ENCODE results near the gene SUSD5.

DNA sequence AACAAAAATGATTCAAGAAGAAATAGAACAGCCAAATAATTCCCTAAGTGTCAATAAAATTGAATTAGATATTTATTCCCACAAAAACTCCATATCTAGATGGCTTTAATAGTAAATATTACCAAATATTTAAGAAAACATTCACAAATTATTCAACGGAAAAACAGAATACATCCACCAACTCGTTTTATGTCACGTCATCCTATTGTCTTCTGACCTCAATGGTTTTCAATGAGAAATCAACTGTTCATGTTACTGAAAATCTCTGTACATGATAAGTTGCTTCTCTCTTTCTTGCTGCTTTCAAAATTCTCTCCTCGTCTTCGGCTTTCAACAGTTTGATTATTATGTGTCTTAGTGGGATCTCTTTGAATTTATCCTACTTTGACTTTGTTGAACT lies 41.5 kb upstream of the SUSD5 start:
- TF ChIP-seq, protein P1, sequence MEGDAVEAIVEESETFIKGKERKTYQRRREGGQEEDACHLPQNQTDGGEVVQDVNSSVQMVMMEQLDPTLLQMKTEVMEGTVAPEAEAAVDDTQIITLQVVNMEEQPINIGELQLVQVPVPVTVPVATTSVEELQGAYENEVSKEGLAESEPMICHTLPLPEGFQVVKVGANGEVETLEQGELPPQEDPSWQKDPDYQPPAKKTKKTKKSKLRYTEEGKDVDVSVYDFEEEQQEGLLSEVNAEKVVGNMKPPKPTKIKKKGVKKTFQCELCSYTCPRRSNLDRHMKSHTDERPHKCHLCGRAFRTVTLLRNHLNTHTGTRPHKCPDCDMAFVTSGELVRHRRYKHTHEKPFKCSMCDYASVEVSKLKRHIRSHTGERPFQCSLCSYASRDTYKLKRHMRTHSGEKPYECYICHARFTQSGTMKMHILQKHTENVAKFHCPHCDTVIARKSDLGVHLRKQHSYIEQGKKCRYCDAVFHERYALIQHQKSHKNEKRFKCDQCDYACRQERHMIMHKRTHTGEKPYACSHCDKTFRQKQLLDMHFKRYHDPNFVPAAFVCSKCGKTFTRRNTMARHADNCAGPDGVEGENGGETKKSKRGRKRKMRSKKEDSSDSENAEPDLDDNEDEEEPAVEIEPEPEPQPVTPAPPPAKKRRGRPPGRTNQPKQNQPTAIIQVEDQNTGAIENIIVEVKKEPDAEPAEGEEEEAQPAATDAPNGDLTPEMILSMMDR (IDR thresholded peaks at IDR 0.05; ENCODE audit: insufficient read depth, low read length, poor library complexity, severe bottlenecking): no peak
- no peak for TF ChIP-seq EZH2phosphoT487 (conservative IDR thresholded peaks at IDR 0.05; ENCODE audit: low read length)

Measured in SU-DHL-6 (cell line).